H9 (cell line): Measurements from ENCODE around the gene CDC45. TPM values are rescaled to one million over a fixed set of nuclear protein-coding genes. Genes with fewer than 3 reads are reported as not detected.

Experiments
- DNase-seq: peaks from one replicate; pipeline ENCODE4 v3.0.0-alpha.2; 2017
- H2AFZ ChIP-seq: one replicate; pipeline ENCODE4 v1.6.1; 2013; ENCODE audit warnings: mild to moderate bottlenecking, low read length, control low read depth, moderate library complexity
- H2AK5ac ChIP-seq: 2 replicates; pipeline ENCODE4 v1.6.1; 2013; ENCODE audit warnings: low read length, control low read depth, mixed read lengths; ENCODE audit not compliant: insufficient read length
- H2BK120ac ChIP-seq: one replicate; pipeline ENCODE4 v1.6.1; 2013; ENCODE audit warnings: low read depth, mild to moderate bottlenecking, low read length, control low read depth, inconsistent platforms; ENCODE audit not compliant: poor library complexity, severe bottlenecking
- H2BK12ac ChIP-seq: 2 replicates; pipeline ENCODE4 v1.6.1; 2013; ENCODE audit warnings: low read length, control low read depth, mixed read lengths, low read depth; ENCODE audit not compliant: insufficient read length
- H2BK15ac ChIP-seq: 2 replicates; pipeline ENCODE4 v1.6.1; 2013; ENCODE audit warnings: low read depth, low read length, control low read depth
- H2BK20ac ChIP-seq: one replicate; pipeline ENCODE4 v1.6.1; 2013; ENCODE audit warnings: low read depth, mild to moderate bottlenecking, low read length, control low read depth, inconsistent platforms; ENCODE audit not compliant: poor library complexity, severe bottlenecking
- H2BK5ac ChIP-seq: 2 replicates; pipeline ENCODE4 v1.6.1; 2013; ENCODE audit warnings: low read length, control low read depth, mixed read lengths; ENCODE audit not compliant: insufficient read length
- H3K14ac ChIP-seq: 2 replicates; pipeline ENCODE4 v1.6.1; 2013; ENCODE audit warnings: low read length, control low read depth; ENCODE audit not compliant: insufficient read depth
- H3K18ac ChIP-seq: 2 replicates; pipeline ENCODE4 v1.6.1; 2013; ENCODE audit warnings: low read depth, mild to moderate bottlenecking, mixed read lengths, low read length, control low read depth; ENCODE audit not compliant: insufficient read length
- H3K23ac ChIP-seq: 2 replicates; pipeline ENCODE4 v1.6.1; 2013; ENCODE audit warnings: low read length, control low read depth, mixed read lengths, low read depth; ENCODE audit not compliant: insufficient read length
- H3K23me2 ChIP-seq: 2 replicates; pipeline ENCODE4 v1.6.1; 2013; ENCODE audit warnings: low read depth, mild to moderate bottlenecking, mixed read lengths, low read length, control low read depth; ENCODE audit not compliant: insufficient read length, poor library complexity, severe bottlenecking
- H3K27ac ChIP-seq: 2 replicates; pipeline ENCODE4 v1.5.1; 2013; ENCODE audit warnings: low read length, control low read depth, mixed read lengths, low read depth; ENCODE audit not compliant: insufficient read length
- H3K27me3 ChIP-seq: 2 replicates; pipeline ENCODE4 v1.6.1; 2013; ENCODE audit warnings: low read length, control low read depth, inconsistent platforms; ENCODE audit not compliant: insufficient read depth
- H3K4ac ChIP-seq: 2 replicates; pipeline ENCODE4 v1.6.1; 2013; ENCODE audit warnings: low read depth, mild to moderate bottlenecking, control low read depth, inconsistent platforms, low read length, moderate library complexity
- H3K4me1 ChIP-seq: 2 replicates; pipeline ENCODE4 v1.6.1; 2013; ENCODE audit warnings: low read length, control low read depth, inconsistent platforms; ENCODE audit not compliant: insufficient read depth
- H3K4me2 ChIP-seq: 2 replicates; pipeline ENCODE4 v1.6.1; 2013; ENCODE audit warnings: low read length, control low read depth, mixed read lengths; ENCODE audit not compliant: insufficient read length, insufficient read depth
- H3K56ac ChIP-seq: 2 replicates; pipeline ENCODE4 v1.6.1; 2013; ENCODE audit warnings: low read depth, mild to moderate bottlenecking, mixed read lengths, low read length, control low read depth; ENCODE audit not compliant: insufficient read length
- H3K79me1 ChIP-seq: 2 replicates; pipeline ENCODE4 v1.6.1; 2013; ENCODE audit warnings: low read depth, mild to moderate bottlenecking, moderate library complexity, low read length, control low read depth, inconsistent platforms; ENCODE audit not compliant: insufficient read depth, poor library complexity, severe bottlenecking
- H3K79me2 ChIP-seq: 2 replicates; pipeline ENCODE4 v1.6.1; 2013; ENCODE audit warnings: low read length, control low read depth, inconsistent platforms; ENCODE audit not compliant: insufficient read depth
- H3K9ac ChIP-seq: 2 replicates; pipeline ENCODE4 v1.6.1; 2013; ENCODE audit warnings: low read length, control low read depth, mixed read lengths; ENCODE audit not compliant: insufficient read length; ENCODE audit errors: extremely low read depth
- H3K9me3 ChIP-seq: one replicate; pipeline ENCODE4 v1.6.1; 2013; ENCODE audit warnings: low read depth, low read length, inconsistent platforms; ENCODE audit not compliant: control insufficient read depth
- H3T11ph ChIP-seq: one replicate; pipeline ENCODE4 v1.6.1; 2013; ENCODE audit warnings: mild to moderate bottlenecking, low read length, control low read depth, inconsistent platforms
- H4K20me1 ChIP-seq: one replicate; pipeline ENCODE4 v1.6.1; 2013; ENCODE audit not compliant: control insufficient read depth, insufficient read length, insufficient read depth
- H4K5ac ChIP-seq: 2 replicates; pipeline ENCODE4 v1.6.1; 2013; ENCODE audit warnings: low read depth, mild to moderate bottlenecking, mixed read lengths, low read length, control low read depth; ENCODE audit not compliant: insufficient read length
- H4K8ac ChIP-seq: replicated peaks from 2 replicates; pipeline ENCODE4 v1.6.1; 2013; ENCODE audit warnings: low read length, control low read depth, mixed read lengths, low read depth; ENCODE audit not compliant: insufficient read length
- H4K91ac ChIP-seq: 2 replicates; pipeline ENCODE4 v1.6.1; 2013; ENCODE audit warnings: low read depth, mild to moderate bottlenecking, moderate library complexity, mixed read lengths, low read length, control low read depth; ENCODE audit not compliant: insufficient read length
- H3K27ac Mint-ChIP-seq, 3 experiments: 2 replicates in 2 of 3; 3 replicates in 1 of 3; pipeline ENCODE4 v1.8.0; 2020 to 2021; ENCODE audit warnings: mixed read lengths in 3 of 3, mild to moderate bottlenecking in 1 of 3, moderate library complexity in 1 of 3
- H3K27me3 Mint-ChIP-seq: 2 replicates; pipeline ENCODE4 v1.8.0; 2021; ENCODE audit warnings: low read depth, mild to moderate bottlenecking, moderate library complexity, mixed read lengths
- H3K36me3 Mint-ChIP-seq, 3 experiments: 2 replicates in 2 of 3; 3 replicates in 1 of 3; pipeline ENCODE4 v1.8.0; 2020 to 2021; ENCODE audit warnings: low read depth in 3 of 3, mixed read lengths in 3 of 3; ENCODE audit not compliant: insufficient read depth in 1 of 3
- H3K4me1 Mint-ChIP-seq, 2 experiments: 2 replicates each; pipeline ENCODE4 v1.8.0; 2020; ENCODE audit warnings: mixed read lengths in 2 of 2
- H3K4me3 Mint-ChIP-seq, 2 experiments: 2 replicates in 1 of 2; 3 replicates in 1 of 2; pipeline ENCODE4 v1.8.0; 2020 to 2021; ENCODE audit warnings: mild to moderate bottlenecking in 2 of 2, mixed read lengths in 2 of 2, moderate library complexity in 1 of 2
- H3K9me3 Mint-ChIP-seq, 2 experiments: 2 replicates in 1 of 2; 3 replicates in 1 of 2; pipeline ENCODE4 v1.8.0; 2020; ENCODE audit warnings: mild to moderate bottlenecking in 2 of 2, mixed read lengths in 2 of 2, moderate library complexity in 1 of 2
- WGBS: extraction: QIAGEN DNeasy Blood & Tissue Kit; methylation state at CpG from one replicate; pipeline ENCODE4 v1.1.7; 2013; ENCODE audit warnings: missing lambda C conversion rate, low lambda C conversion rate, mixed read lengths; ENCODE audit not compliant: insufficient read length; ENCODE audit errors: extremely low coverage; 5-methylcytosine and 5-hydroxymethylcytosine counted together
- total RNA-seq: library from RNA; stranded (reverse); gene quantifications from 2 replicates; pipeline ENCODE4 v1.2.1, GENCODE V29; 2021
- TF ChIP-seq, protein P1 (sequence below): fragments of 200-600 bp; sonication (generic); conservative IDR thresholded peaks from 3 replicates; pipeline ENCODE4 v1.8.0; 2021; ENCODE audit warnings: antibody characterized with exemption, mild to moderate bottlenecking

The CDC45 gene
- total RNA-seq, 1 experiment from 2014 or later, result 35.7 TPM

DNA sequence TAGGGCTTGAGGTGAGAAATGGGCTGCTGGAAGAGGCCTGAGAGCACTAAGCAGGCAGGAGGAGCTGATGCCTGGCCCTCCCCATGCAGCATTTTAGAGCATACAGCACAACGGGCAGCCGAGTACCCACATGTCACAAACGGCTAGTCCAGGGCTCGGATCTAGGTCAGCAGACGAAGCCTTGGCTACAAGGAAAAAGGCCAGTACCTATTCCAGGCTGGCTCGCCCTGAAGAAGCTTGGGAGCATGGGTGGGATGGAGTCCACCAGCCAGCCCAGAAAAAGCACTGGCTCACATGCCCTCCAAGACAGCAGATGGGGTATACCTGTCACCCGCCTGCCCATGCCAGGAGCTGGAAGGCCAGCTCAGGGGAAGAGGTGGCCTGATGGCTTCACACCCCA is 10.3 kb upstream of the CDC45 start:
- no peaks in the 10 kb centered on the region for H3K9me3 ChIP-seq
- no peaks in the 10 kb centered on the region for H3K4me1 ChIP-seq
- no peak overlapping the region for H4K8ac ChIP-seq
- no peaks in the 10 kb centered on the region for H4K20me1 ChIP-seq
- Mint-ChIP-seq H3K9me3 (no peaks in the 10 kb centered on the region; a peak in 1 of 5 replicates), H3K4me1 (no peaks in the 10 kb centered on the region), H3K4me3 (no peak overlapping the region), H3K27ac (no peak overlapping the region), H3K36me3 (peaks cover 49 to 94% (median 84%) of the 10 kb centered on the region in 3 experiments; a peak in 6 of 7 replicates), H3K27me3 (no peaks in the 10 kb centered on the region)
- H3T11ph ChIP-seq, result no peak overlapping the region
- no peak overlapping the region for H2BK12ac ChIP-seq
- no peak overlapping the region for H3K18ac ChIP-seq
- H3K4me2 ChIP-seq, result no peak overlapping the region
- no peaks in the 10 kb centered on the region for H3K23me2 ChIP-seq
- H4K91ac ChIP-seq, result no peak overlapping the region
- H3K9ac ChIP-seq, result no peak overlapping the region
- peaks cover 3% of the 10 kb centered on the region for H3K79me1 ChIP-seq
- no peak overlapping the region for H3K14ac ChIP-seq
- no peak overlapping the region for H3K27ac ChIP-seq
- DNase-seq, result no peak
- H3K27me3 ChIP-seq, result no peaks in the 10 kb centered on the region
- no peak overlapping the region for H2BK20ac ChIP-seq
- no peak overlapping the region for H4K5ac ChIP-seq
- no peak overlapping the region for H3K56ac ChIP-seq
- H2AFZ ChIP-seq, result no peak overlapping the region
- no peak overlapping the region for H3K23ac ChIP-seq
- H2BK15ac ChIP-seq, result no peak overlapping the region
- no CpG with 5 or more reads among the region's 7 CpGs for WGBS
- TF ChIP-seq, protein P1, sequence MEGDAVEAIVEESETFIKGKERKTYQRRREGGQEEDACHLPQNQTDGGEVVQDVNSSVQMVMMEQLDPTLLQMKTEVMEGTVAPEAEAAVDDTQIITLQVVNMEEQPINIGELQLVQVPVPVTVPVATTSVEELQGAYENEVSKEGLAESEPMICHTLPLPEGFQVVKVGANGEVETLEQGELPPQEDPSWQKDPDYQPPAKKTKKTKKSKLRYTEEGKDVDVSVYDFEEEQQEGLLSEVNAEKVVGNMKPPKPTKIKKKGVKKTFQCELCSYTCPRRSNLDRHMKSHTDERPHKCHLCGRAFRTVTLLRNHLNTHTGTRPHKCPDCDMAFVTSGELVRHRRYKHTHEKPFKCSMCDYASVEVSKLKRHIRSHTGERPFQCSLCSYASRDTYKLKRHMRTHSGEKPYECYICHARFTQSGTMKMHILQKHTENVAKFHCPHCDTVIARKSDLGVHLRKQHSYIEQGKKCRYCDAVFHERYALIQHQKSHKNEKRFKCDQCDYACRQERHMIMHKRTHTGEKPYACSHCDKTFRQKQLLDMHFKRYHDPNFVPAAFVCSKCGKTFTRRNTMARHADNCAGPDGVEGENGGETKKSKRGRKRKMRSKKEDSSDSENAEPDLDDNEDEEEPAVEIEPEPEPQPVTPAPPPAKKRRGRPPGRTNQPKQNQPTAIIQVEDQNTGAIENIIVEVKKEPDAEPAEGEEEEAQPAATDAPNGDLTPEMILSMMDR, result no peak
- H2BK5ac ChIP-seq, result no peak overlapping the region
- no peaks in the 10 kb centered on the region for H3K79me2 ChIP-seq
- no peak overlapping the region for H2BK120ac ChIP-seq
- no peak overlapping the region for H3K4ac ChIP-seq
- no peak overlapping the region for H2AK5ac ChIP-seq
